ENCODE measurements around the gene C3AR1.
A peak's percentile ranks its signal among the peaks of the same experiment; 100 is the strongest.
"Not testable (repeated sequence)": the region's sequence is repeated elsewhere in the genome, so short reads cannot be mapped to it uniquely, and the experiment has no call there.

Gene C3AR1

DNA sequence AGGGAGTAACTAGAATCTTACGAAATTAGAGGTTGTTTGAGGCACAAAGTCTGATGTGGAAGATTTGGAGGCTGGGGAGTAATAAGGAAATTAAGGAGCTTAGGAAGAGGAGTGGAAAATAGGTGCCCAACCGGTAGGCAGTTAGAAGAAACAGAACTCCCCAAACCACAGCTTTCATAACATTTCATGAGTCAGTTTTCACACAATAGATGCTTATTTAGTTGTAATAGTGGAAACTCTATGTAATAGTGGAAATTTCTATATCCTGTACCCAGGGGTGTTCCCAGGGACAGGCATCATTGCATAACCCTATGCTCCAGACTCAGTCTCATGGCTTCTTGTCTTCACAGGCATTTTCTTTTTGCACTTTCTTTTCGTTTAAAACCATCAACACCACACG lies 8.3 kb downstream of the C3AR1 start:
- no peak for DNase-seq (ENCODE audit: low read depth in 3 of 3)

GRCh38 chr12:8057306-8057705 lies 8.9 kb downstream of the C3AR1 start:
- no peak for DNase-seq (ENCODE audit: low read depth in 3 of 3)

DNA sequence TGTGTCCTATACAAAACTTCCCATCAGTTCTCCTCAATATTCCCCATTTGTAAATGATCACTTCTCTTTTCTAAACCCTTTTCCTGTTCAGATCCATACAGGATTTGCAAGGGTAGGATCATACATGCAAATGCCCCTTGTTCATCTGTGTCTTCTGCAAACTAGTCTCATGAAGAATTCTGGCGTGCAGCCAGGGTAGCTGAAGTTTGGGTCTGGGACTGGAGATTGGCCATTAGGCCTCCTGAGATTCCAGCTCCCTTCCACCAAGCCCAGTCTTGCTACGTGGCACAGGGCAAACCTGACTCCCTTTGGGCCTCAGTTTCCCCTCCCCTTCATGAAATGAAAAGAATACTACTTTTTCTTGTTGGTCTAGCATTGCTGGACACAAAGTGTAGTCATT lies 11.3 kb downstream of the C3AR1 start:
- no peak for DNase-seq (ENCODE audit: low read depth in 3 of 3)

GRCh38 chr12:8052679-8053078 lies 13.5 kb downstream of the C3AR1 start:
- no peak for DNase-seq (ENCODE audit: low read depth in 3 of 3)

DNA sequence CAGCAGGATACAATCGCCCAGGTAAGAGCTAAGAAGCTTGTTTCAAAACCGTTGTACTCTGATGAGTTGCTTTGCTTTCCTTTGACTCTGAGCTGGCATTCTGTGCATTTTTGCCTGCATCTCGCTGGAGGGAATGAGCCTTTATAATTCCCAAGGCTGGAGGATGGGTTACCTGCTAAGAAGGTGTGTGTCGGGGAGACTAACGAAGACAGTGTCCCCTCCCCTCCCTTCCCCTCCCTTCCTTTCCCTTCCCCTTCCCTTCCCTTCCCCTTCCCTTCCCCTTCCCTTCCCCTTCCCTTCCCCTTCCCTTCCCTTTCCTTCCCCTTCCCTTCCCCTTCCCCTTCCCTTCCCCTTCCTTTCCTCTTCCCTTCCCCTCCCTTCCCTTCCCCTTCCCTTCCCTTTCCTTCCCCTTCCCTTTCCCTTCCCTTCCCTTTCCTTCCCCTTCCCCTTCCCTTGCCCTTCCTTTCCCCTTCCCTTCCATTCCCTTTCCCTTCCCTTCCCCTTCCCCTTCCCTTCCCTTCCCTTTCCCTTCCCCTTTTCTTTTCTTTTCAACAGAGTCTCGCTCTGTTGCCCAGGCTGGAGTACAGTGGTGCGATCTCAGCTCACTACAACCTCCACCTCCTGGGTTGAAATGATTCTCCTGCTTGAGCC lies 15.4 kb downstream of the C3AR1 start:
- DNase-seq (ENCODE audit: low read depth in 3 of 3): no peak

DNA sequence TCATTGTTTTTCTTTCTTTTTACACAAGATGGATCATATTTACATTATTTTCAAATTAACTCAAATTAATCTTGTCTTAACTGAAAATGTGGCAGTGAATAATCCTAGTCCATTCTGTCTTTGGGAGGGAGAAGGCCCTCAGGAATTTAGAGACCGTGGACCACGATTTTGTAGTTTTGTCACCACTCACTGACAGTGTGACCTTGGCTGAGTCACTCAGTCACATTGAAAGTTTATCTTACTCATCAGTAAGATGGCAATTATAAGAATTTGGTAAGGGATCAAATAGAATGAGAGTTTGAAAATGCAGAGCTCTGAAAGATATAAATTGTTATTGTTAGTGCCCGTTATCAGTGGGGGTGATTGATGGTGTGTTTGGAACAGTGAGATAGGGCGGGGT lies 17.3 kb downstream of the C3AR1 start:
- DNase-seq (ENCODE audit: low read depth in 3 of 3): no peak

DNA sequence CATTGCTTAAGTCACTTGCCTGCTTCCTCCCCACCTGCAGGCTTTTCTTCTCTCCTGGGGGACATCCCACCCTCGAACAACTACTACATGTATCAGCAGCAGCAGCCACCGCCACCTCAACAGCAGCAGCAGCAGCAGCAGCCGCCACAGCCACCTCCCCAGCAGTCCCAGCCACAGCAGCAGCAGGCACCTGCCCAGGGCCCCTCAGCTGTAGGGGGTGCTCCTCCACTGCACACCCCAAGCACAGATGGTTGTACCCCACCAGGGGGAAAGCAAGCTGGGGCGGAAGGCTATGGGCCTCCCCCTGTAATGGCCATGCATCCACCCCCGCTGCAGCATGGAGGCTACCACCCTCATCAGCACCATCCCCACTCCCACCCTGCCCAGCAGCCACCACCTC lies 18.3 kb downstream of the C3AR1 start:
- no peak for DNase-seq (ENCODE audit: low read depth in 3 of 3)

- peak; percentile 68 to 75 (median 75) for DNase-seq (ENCODE audit: low read depth in 3 of 3)
These were observed 19.9 kb downstream of the C3AR1 start for GRCh38 chr12:8045952-8046944.

- DNase-seq (ENCODE audit: low read depth in 3 of 3): no peak
These were observed 25.4 kb downstream of the C3AR1 start for GRCh38 chr12:8040791-8041190.

GRCh38 chr12:8038659-8039114 lies 27.5 kb downstream of the C3AR1 start:
- DNase-seq (ENCODE audit: low read depth in 3 of 3): no peak

- DNase-seq (ENCODE audit: low read depth in 3 of 3): no peak
These were observed 28.2 kb downstream of the C3AR1 start for GRCh38 chr12:8037947-8038346.

DNA sequence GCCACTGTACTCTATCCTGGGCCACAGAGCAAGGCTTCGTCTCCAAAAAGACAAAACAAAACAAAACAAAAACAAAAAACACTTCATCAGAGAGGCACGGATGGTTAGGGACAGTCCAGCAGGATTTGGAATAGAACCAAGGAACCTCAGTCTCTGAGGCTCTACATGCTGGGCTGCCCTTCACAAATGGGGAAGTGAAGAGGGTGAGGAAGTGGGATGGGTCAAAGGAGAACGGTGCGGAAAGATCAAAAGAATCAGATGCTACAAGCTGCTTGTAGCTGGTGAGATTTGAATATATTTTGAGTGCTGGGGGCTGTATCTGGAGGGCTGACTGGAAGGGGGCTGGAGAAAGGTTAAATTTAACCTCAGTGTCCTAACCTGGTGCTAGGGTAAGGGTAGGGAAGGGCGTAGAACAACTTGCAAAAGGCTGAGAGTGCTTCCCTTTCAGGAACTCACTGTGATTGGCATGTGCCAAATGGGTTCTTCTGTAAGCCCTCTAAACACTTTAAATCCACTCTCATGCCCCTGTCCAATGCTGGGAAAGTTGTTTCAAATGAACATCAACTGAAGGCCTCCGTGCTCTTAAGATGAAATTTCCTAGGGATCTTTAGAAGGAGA lies 29.0 kb downstream of the C3AR1 start:
- DNase-seq (ENCODE audit: low read depth in 3 of 3): no peak

DNA sequence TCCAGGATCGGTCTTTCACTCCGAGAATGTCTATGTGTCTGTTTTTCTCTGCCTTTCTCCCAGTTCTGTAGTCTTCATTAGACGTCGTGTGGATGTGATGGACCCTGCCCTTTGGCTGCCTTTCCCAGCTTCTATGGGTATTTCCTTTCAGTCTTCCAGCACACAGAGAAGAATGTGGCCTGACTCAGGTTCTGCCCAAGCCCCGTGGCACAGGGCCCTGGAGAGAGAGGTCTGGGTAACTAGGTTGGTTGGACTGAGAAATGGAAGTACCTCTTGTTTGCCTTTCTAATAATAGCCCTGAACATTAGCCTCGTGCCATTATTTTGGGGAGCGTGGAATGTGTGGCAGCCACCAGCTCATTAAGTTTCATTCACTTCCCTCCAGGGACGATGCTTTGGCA lies 29.8 kb downstream of the C3AR1 start:
- no peak for DNase-seq (ENCODE audit: low read depth in 3 of 3)

DNA sequence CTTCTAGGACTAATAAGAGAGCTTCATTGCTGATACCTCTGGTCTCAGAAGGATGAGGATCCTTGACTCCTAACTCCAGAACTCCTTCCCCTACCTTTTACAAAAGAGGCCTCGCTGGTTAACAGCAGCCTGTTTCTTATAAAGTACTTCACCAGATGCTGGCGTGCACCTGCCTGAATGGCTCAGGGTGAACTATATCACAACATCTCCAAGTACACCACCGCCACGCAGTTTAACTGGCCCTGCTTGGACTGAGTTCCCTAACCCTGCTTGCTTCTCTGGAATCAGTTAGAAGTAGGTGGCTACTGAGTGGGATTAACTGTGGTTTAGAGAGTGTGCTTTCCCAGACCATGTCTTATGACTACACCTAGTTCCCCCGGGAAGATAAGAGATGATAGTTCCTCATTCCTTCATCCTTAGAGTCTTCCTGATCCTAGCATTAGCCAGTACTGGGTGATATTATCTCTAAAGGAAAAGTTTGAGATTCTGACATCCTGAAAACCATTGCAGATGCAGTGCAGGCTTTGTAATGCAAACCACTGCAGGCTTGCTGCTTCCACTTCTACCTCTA lies 30.6 kb downstream of the C3AR1 start:
- DNase-seq (ENCODE audit: low read depth in 3 of 3): no peak

DNA sequence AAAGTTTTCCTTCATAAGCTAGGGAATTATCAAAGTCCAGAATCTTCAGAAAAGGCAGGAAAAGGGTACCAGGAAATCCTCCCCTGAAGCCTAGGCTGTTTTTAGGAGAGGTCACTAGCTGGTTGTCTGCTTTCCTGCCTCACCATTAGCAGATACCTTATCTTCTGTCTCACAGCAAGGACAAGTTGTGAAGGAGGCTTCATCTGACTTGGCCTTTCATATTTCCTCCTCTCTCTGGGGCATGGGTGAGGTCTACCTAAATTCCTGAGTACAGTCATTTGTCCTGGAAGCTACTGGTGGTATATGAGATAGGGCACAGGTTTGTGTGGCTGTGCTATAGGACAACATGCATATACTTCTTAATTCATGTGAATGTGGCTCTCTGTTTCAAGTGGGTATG lies 31.4 kb downstream of the C3AR1 start:
- DNase-seq (ENCODE audit: low read depth in 3 of 3): no peak

DNA sequence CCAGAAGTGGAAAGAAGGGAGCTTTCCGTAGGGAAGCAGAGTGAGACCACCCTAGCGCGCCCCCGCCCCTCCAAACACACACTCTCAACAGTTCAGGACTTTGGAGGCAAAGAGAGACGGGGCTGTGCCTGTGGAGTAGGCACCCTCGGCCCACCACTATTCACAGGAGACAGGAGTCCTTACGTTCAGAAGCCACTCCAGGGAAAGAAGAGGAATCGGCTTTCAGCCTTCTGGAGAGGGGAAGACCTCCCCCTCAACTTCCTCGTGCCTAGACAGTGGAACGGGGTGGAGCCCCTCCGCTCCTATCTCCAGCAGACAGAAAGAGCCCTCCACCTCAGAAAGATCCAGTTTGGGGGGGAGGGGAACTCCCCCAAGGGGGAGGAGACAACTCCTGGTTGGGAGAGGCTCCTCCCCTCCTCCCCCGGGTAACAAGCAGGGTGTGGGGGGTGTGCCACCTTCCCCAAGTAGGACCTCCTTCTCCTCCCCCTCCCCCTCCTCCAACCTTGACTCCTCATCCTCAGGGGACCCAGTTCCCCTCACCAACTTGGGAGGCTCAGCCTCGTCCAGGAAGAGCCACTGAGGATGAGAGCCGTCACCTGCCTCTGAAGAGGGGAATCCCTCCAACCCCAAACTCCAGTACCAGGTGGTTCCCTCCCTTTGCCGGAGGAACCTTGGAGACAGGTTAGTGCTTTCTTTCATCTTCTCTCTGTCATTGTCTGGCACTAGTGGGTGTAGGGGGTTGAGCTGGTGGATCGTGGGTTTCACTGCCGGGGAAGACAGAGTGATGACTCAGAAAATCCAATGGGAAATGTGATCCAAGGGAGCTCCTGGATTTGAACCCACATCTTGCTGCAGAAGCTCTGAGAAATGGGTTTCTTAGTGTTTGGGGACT lies 32.8 kb downstream of the C3AR1 start:
- peak in 2 of 3 experiments; percentile 19 to 37 for DNase-seq (ENCODE audit: low read depth in 3 of 3)

DNA sequence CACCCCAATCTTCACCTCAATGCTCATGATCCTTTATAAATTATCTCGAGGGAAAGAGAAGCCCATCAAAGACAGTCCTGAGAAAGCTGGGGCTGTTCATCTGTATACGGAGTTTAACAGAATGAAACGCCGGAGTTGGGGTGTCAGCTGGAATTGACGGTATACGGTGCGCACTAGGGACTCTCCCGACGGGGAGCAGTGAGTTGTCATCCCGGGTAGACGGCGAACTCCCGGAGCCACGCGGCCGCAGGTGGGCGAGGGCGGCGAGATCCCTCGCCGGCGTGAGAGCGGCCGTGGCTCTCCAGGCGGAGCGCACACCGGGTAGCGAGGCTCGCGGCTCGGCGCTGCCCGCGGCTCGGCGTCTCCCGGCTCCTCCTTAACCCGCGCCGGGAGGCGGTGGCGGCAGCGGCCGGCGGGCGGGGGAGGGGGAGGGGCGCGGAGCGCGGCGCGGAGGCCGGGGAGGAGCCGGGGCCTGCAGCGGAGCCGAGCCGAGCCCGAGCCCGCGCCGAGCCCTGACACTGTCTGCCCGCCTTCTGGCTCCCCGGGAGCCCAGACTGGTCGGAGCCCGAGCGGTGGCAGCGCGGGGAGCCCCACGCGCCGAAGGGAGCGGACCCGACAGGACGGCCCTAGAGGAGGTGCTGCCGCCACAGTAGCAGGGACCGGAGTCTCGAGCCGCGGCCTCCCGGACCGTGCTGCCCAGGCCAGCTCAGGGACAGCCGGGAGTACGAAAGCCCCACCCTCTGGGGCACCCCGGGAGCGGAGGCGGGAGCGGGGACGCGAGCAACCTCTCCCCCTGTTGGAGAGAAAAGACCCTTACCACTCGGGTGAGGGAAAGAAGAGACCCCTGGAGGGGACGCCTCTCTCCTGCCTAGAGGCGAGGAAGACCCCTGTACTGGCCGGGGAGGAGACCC lies 33.7 kb downstream of the C3AR1 start, which contains the start of gene FOXJ2:
TSS of gene FOXJ2 (plus strand) at position 475 of the 911 bp plus-strand sequence. CDS start 7,117 bp downstream, outside the sequence.
- DNase-seq (ENCODE audit: low read depth in 3 of 3): peak; percentile 64 to 72 (median 66)

DNA sequence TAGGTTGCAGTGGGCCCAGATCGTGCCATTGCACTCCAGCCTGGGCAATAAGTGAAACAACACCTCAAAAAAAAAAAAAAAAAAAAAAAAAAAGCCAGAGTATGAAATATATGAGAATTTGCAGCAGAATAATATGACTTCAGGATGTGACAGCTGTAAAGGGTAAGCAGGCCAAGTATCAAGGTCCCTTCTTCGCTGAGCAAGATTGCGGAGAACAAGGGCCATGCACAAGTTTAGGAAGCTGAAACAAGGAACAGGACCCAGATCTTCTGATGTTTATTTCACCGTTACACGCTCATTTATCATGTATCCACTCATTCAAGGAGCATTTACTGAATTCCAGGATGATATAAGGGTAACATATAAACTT lies 34.3 kb downstream of the C3AR1 start:
- no peak for DNase-seq (ENCODE audit: low read depth in 3 of 3)

DNA sequence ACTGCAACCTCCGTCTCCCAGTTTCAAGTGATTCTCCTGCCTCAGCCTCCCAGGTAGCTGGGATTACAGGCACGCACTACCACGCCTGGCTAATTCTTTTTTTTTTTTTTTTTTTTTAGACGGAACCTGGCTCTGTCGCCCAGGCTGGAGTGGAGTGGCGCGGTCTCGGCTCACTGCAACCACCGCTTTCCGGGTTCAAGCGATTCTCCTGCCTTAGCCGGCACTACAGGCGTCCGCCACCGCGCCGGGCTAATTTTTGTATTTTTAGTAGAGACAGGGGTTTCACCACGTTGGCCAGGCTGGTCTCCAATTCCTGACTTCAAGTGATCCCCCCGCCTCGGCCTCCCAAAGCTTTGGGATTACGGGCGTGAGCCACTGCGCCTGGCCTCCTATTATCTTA lies 35.1 kb downstream of the C3AR1 start:
- not testable (repeated sequence) for DNase-seq (ENCODE audit: low read depth in 3 of 3)

DNA sequence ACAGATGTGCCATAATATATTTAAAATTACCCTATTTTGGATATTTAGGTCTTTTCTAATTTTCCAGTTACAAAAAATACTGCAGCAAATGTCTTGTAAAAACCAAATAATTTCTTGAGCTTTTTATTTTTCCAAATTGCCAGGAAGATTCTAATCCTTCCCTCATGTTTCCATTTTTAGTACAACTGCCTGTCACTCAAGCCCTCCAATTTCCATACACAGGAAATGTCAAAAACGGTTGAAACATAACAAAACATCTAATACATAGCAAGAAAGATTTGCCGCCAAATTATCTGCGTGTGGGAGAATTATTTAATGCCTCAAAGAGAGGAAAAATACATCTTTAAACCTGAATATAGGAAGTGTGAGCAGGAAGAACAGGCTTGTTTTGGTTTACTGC lies 36.0 kb downstream of the C3AR1 start:
- DNase-seq (ENCODE audit: low read depth in 3 of 3): no peak

All from stimulated activated CD4-positive, alpha-beta T cell treated with anti-CD3 and anti-CD28 coated beads, TNF-alpha, amount 100 ng/mL, for 4 hours (primary cell).